H1 (cell line): Measurements from ENCODE around the gene KHDC4. TPM values are rescaled to one million over a fixed set of nuclear protein-coding genes. Genes with fewer than 3 reads are reported as not detected.

Experiments used
- CTCF ChIA-PET: fragments of 300-600 bp; sonication (Branson Sonifier 250); formaldehyde crosslinking; loops from one replicate; lab custom pipeline; 2021; ENCODE audit not compliant: partially characterized antibody; lab: Charles Lee
- POLR2A ChIA-PET: fragments of 300-600 bp; sonication (Branson Sonifier 250); formaldehyde crosslinking; loops from one replicate; lab custom pipeline; 2021; ENCODE audit warnings: inconsistent platforms; ENCODE audit not compliant: partially characterized antibody; lab: Charles Lee
- DNase-seq, 2 experiments: peaks; one replicate each; pipeline versions ENCODE4 v3.0.0 to v3.0.0-alpha.2; 2010 to 2022; ENCODE audit warnings: low spot score in 2 of 2, low read depth in 1 of 2, mixed read lengths in 1 of 2
- FAIRE-seq: peaks from 2 replicates; lab custom pipeline; 2011; peaks lifted over from hg19 to GRCh38; lab: Jason Lieb, UNC
- H2AFZ ChIP-seq: 2 replicates; pipeline ENCODE4 v1.8.1; 2012; ENCODE audit warnings: low read length, inconsistent platforms
- H2AK5ac ChIP-seq: 2 replicates; pipeline ENCODE4 v1.6.1; 2013; ENCODE audit warnings: low read depth, low read length
- H2BK120ac ChIP-seq: replicated peaks from 2 replicates; pipeline ENCODE3; 2013; ENCODE audit warnings: low read depth, low read length, inconsistent platforms
- H2BK12ac ChIP-seq: 2 replicates; pipeline ENCODE4 v1.6.1; 2013; ENCODE audit warnings: low read depth, low read length
- H2BK15ac ChIP-seq: 2 replicates; pipeline ENCODE4 v1.6.1; 2013; ENCODE audit warnings: low read length
- H2BK20ac ChIP-seq: 2 replicates; pipeline ENCODE4 v1.6.1; 2013; ENCODE audit warnings: low read length
- H2BK5ac ChIP-seq: 2 replicates; pipeline ENCODE4 v1.6.1; 2013; ENCODE audit warnings: low read depth, low read length
- H3K14ac ChIP-seq: 2 replicates; pipeline ENCODE4 v1.6.1; 2013; ENCODE audit warnings: inconsistent platforms; ENCODE audit not compliant: insufficient read length
- H3K18ac ChIP-seq: 2 replicates; pipeline ENCODE4 v1.6.1; 2013; ENCODE audit warnings: low read length; ENCODE audit errors: extremely low read depth
- H3K23ac ChIP-seq: 2 replicates; pipeline ENCODE4 v1.6.1; 2013; ENCODE audit warnings: inconsistent platforms; ENCODE audit not compliant: insufficient read length
- H3K23me2 ChIP-seq: 2 replicates; pipeline ENCODE4 v1.6.1; 2013; ENCODE audit warnings: low read depth, low read length
- H3K27ac ChIP-seq: 2 replicates; pipeline ENCODE4 v1.6.1; 2011; ENCODE audit warnings: low read depth, low read length, inconsistent platforms
- H3K27me3 ChIP-seq, 4 experiments: replicated peaks in 1 of 4; 1 replicate in 1 of 4; 2 replicates in 3 of 4; pipeline versions ENCODE4 v1.6.1 to v1.8.1; 2011 to 2013; ENCODE audit warnings: low read length in 3 of 4, mild to moderate bottlenecking in 3 of 4, inconsistent platforms in 2 of 4, mixed read lengths in 2 of 4, moderate library complexity in 1 of 4; ENCODE audit not compliant: control insufficient read depth in 3 of 4, insufficient read depth in 3 of 4; ENCODE audit errors: extremely low read depth in 1 of 4
- H3K36me3 ChIP-seq, 4 experiments: 2 replicates each; pipeline versions ENCODE4 v1.6.1 to v1.8.1; 2011 to 2013; ENCODE audit warnings: mild to moderate bottlenecking in 4 of 4, low read length in 3 of 4, moderate library complexity in 2 of 4, control low read depth in 1 of 4, inconsistent platforms in 1 of 4; ENCODE audit not compliant: insufficient read depth in 4 of 4, control insufficient read depth in 2 of 4
- H3K4ac ChIP-seq: replicated peaks from 2 replicates; pipeline ENCODE3; 2013; ENCODE audit warnings: low read length, low read depth, mixed read lengths, inconsistent platforms; ENCODE audit not compliant: insufficient read length
- H3K4me1 ChIP-seq, 4 experiments: replicated peaks in 1 of 4; 1 replicate in 1 of 4; 2 replicates in 3 of 4; pipeline versions ENCODE4 v1.6.1 to v1.8.1; 2011 to 2013; ENCODE audit warnings: low read length in 3 of 4, inconsistent platforms in 2 of 4, mixed read lengths in 1 of 4; ENCODE audit not compliant: insufficient read depth in 4 of 4, control insufficient read depth in 3 of 4
- H3K4me2 ChIP-seq, 2 experiments: 2 replicates each; pipeline versions ENCODE4 v1.6.1 to v1.8.1; 2011 to 2013; ENCODE audit warnings: low read depth in 2 of 2, low read length in 2 of 2, control low read depth in 1 of 2, inconsistent platforms in 1 of 2, mild to moderate bottlenecking in 1 of 2; ENCODE audit not compliant: insufficient read depth in 1 of 2
- H3K4me3 ChIP-seq, 4 experiments: fragments of 200-600, 300-600 bp in 1 of 4; sonication (generic), shearing (Covaris generic), sonication (Bioruptor Twin) in 1 of 4; 2 replicates each; pipeline versions ENCODE4 v1.5.1 to v1.8.1; 2011 to 2016; ENCODE audit warnings: low read length in 4 of 4, low read depth in 3 of 4, control low read depth in 2 of 4, inconsistent platforms in 2 of 4, mild to moderate bottlenecking in 2 of 4, mixed read lengths in 1 of 4, moderate library complexity in 1 of 4; ENCODE audit not compliant: insufficient read depth in 2 of 4; ENCODE audit errors: extremely low read depth in 1 of 4
- H3K56ac ChIP-seq: replicated peaks from 2 replicates; pipeline ENCODE3; 2013; ENCODE audit warnings: low read depth, mild to moderate bottlenecking, mixed read lengths, low read length, inconsistent platforms; ENCODE audit not compliant: insufficient read length
- H3K79me1 ChIP-seq: 2 replicates; pipeline ENCODE4 v1.6.1; 2013; ENCODE audit warnings: low read depth, low read length, control low read depth
- H3K79me2 ChIP-seq, 2 experiments: 2 replicates each; pipeline versions ENCODE4 v1.6.1 to v1.8.1; 2012 to 2013; ENCODE audit warnings: low read length in 2 of 2, mild to moderate bottlenecking in 2 of 2, inconsistent platforms in 1 of 2; ENCODE audit not compliant: insufficient read depth in 2 of 2, control insufficient read depth in 1 of 2
- H3K9ac ChIP-seq, 4 experiments: replicated peaks in 1 of 4; 1 replicate in 1 of 4; 2 replicates in 3 of 4; pipeline versions ENCODE4 v1.6.1 to v1.8.1; 2011 to 2013; ENCODE audit warnings: low read depth in 3 of 4, low read length in 3 of 4, control low read depth in 2 of 4, mild to moderate bottlenecking in 2 of 4, moderate library complexity in 2 of 4, inconsistent platforms in 1 of 4; ENCODE audit errors: extremely low read depth in 1 of 4
- H3K9me3 ChIP-seq, 2 experiments: 2 replicates each; pipeline versions ENCODE4 v1.6.1 to v1.8.1; 2012 to 2013; ENCODE audit warnings: mild to moderate bottlenecking in 2 of 2, moderate library complexity in 2 of 2, control low read depth in 1 of 2, inconsistent platforms in 1 of 2, low read depth in 1 of 2, low read length in 1 of 2, mixed read lengths in 1 of 2; ENCODE audit not compliant: insufficient read depth in 2 of 2
- H4K20me1 ChIP-seq, 2 experiments: replicated peaks in 1 of 2; 2 replicates each; pipeline versions ENCODE3 to v1.8.1; 2011 to 2013; ENCODE audit warnings: inconsistent platforms in 2 of 2, low read length in 2 of 2, mild to moderate bottlenecking in 1 of 2; ENCODE audit not compliant: insufficient read depth in 2 of 2, control insufficient read depth in 1 of 2
- H4K5ac ChIP-seq: 2 replicates; pipeline ENCODE4 v1.6.1; 2013; ENCODE audit warnings: low read length, low read depth, mixed read lengths, inconsistent platforms; ENCODE audit not compliant: insufficient read length
- H4K8ac ChIP-seq: 2 replicates; pipeline ENCODE4 v1.8.0; 2013; ENCODE audit warnings: mild to moderate bottlenecking, moderate library complexity, low read length, inconsistent platforms; ENCODE audit not compliant: insufficient read depth; ENCODE audit errors: extremely low read depth
- H4K91ac ChIP-seq: replicated peaks from 2 replicates; pipeline ENCODE3; 2013; ENCODE audit warnings: low read length, mixed read lengths, inconsistent platforms; ENCODE audit not compliant: insufficient read length
- BRCA1 ChIP-seq: IDR thresholded peaks from 2 replicates; pipeline ENCODE4 v1.6.1; 2012; ENCODE audit warnings: low read depth, low read length, improper control_type of control experiment
- CEBPB ChIP-seq: IDR thresholded peaks from 2 replicates; pipeline ENCODE4 v1.6.1; 2012; ENCODE audit warnings: low read depth, low read length
- HDAC6 ChIP-seq: IDR thresholded peaks from one replicate; pipeline ENCODE4 v1.7.1; 2012; ENCODE audit warnings: low read depth, mild to moderate bottlenecking, inconsistent platforms, low read length, moderate library complexity
- TCF12 ChIP-seq: IDR thresholded peaks from 2 replicates; pipeline ENCODE4 v1.6.1; 2011; ENCODE audit warnings: low read depth, mild to moderate bottlenecking, low read length
- WGBS, 2 experiments: shearing (Covaris generic) in 1 of 2; methylation state at CpG; one replicate each; pipeline versions ENCODE4 v1.1.6 to v1.1.7; 2013 to 2015; ENCODE audit warnings: low lambda C conversion rate in 2 of 2, mixed read lengths in 2 of 2, inconsistent platforms in 1 of 2, low coverage in 1 of 2, missing lambda C conversion rate in 1 of 2; ENCODE audit not compliant: insufficient replicate concordance in 2 of 2, insufficient coverage in 1 of 2, insufficient read length in 1 of 2; ENCODE audit errors: extremely low coverage in 1 of 2, missing lambda C conversion rate in 1 of 2; 5-methylcytosine and 5-hydroxymethylcytosine counted together
- polyA plus RNA-seq, 7 experiments: library from polyadenylated mRNA; depleted of rRNA in 3 of 7; stranded (reverse) in 5 of 7; unstranded in 2 of 7; fragments of >200 nt in 5 of 7; fragments of 200-250 nt in 2 of 7; gene quantifications; 1 replicate in 5 of 7; 2 replicates in 1 of 7; 4 replicates in 1 of 7; pipeline versions ENCODE4 v1.2.1 to v1.2.3, GENCODE V29; 2011 to 2013; ENCODE audit warnings: missing spikeins in 2 of 7, mixed read lengths in 2 of 7
- total RNA-seq: library from RNA; stranded (reverse); fragmentation: NEBNext Ultra II Directional; extraction: Animal tissue kit (Norgen Biotek cat#: 25700); gene quantifications from 2 replicates; pipeline ENCODE4 v1.2.1, GENCODE V29; 2021

The KHDC4 gene
- total and polyA plus RNA-seq, 2 of the 8 experiments (the other 6 are each of a cell fraction or from before 2014, with no cell fraction given): 56.6 to 81.1 TPM

DNA sequence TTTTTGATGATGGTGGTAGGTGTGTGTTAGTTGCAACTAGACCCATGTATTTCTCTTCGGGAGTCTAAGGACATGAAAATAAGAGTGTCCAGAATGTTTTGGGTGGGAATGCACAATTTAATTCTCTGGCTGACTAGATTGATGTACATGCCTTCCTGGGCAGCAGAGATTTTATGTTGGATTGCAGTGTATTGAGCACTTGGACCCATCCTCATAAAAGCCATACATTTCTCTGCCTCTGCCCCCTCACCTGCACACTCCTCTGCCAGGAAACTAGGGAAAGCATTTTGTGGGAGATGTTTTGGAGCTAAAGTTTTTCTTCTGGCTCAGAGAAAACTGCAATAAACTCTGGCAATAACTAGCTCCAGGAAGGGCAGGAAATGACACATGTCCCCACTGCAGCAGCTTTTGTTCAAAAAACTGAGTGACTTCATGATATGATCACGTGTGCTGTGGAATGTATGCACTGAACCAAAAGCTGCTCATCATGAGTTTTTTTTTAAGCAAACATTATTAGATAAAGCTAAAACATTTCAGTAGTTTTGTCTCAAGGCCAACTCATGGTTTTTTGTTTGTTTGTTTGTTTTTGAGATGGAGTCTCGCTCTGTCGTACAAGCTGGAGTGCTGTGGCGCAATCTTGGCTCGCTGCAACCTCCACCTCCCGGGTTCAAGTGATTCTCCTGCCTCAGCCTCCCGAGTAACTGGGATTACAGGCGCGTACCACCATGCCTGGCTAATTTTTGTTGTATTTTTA lies 40.6 kb downstream of the KHDC4 start:
- Histone ChIP-seq H3K14ac (no peak overlapping the region), H3K9ac (no peak overlapping the region), H2BK5ac (no peak overlapping the region), H3K79me1 (no peaks in the 10 kb centered on the region), H3K4me3 (no peak overlapping the region), H2BK15ac (no peak overlapping the region), H3K23ac (no peak overlapping the region), H3K23me2 (no peaks in the 10 kb centered on the region), H3K79me2 (no peaks in the 10 kb centered on the region), H3K9me3 (no peaks in the 10 kb centered on the region), H2AFZ (no peak overlapping the region), H2BK12ac (no peak overlapping the region), H4K8ac (no peak overlapping the region), H2BK20ac (no peak overlapping the region), H3K36me3 (peaks cover 0 to 9% (median 4%) of the 10 kb centered on the region in 4 experiments; a peak in 4 of 8 replicates), H3K4ac (no peak overlapping the region), H2BK120ac (no peak overlapping the region), H4K20me1 (no peaks in the 10 kb centered on the region), H3K4me1 (no peaks in the 10 kb centered on the region), H3K27ac (no peak overlapping the region), H4K5ac (no peak overlapping the region), H2AK5ac (no peak overlapping the region), H3K27me3 (no peaks in the 10 kb centered on the region), H3K18ac (no peak overlapping the region), H3K56ac (no peak overlapping the region), H3K4me2 (no peak overlapping the region), H4K91ac (no peak overlapping the region)
- DNase-seq (no peak), FAIRE-seq (no peak)
- TF ChIP-seq TCF12: no peak
- TF ChIP-seq CEBPB: 0 out of 2 replicates have a peak, but pooled peaks have one; percentile 9
- no peak for TF ChIP-seq BRCA1
- no peak for TF ChIP-seq HDAC6
- POLR2A ChIA-PET: interaction anchor here (0.6 to 3.0 kb wide), 7 partner anchors 11 to 152 kb away, joined by 3 to 10 read pairs (median 4); partner anchors contain the start of gene RIT1
- CTCF ChIA-PET: interaction anchor here (0.5 to 0.7 kb wide), 3 partner anchors 22 to 334 kb away, joined by 3 read pairs; no protein-coding TSS in a partner anchor
- WGBS, 2 experiments: 96% methylated on average over 10 of the region's 10 CpGs; no CpG with 5 or more reads in 1 of the 2 experiments
